ENCODE results near the gene POT1. TPM values are rescaled to one million over a fixed set of nuclear protein-coding genes. Genes with fewer than 3 reads are reported as not detected.

Gene POT1
- total and polyA plus RNA-seq, 12 donors: 5.1 to 24.7 (median 15.5) TPM

DNA sequence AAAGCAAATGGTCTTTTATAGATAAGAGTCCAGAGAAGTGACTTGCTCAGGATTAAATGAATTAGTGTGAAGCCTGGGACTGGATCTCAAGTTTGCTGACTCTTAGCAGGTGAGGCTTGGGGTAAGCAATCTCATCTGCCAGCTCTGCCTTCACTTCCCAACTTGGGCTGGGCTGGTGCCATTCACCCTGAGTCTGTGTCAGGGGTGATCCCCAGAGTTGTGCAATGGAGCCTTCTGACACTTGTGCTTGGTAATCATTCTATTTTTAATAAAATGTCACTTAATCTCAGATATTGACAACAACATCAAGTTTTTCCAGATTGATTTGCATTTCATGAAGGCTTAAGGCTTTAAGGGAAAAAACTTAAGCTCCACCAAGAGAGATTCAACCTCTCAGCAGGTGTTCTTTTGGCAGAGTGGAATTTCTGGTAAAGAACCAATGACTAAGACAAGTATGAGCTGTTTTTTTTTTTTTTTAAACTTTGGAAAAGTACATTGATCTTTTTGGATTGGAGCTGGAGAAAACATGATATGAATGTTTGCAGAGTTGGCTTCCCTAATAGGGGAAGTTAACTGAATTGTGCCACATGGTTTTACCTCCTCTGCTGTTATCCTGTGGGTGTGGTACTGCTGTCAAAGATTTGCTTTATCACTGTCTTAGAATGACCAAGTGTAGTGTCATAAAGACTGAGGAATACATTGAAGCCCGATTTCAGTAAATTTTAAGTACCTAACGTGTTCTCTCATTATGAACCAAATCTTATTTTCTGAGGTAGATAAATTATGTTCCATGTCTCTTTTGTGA, 115.4 kb downstream of the POT1 start:
- Histone ChIP-seq H3K27me3 (no peaks in the 10 kb centered on the region), H3K4me3 (no peak overlapping the region), H3K4me1 (no peaks in the 10 kb centered on the region), H3K9me3 (peaks cover 0 to 14% (median 0%) of the 10 kb centered on the region in 11 donors), H3K27ac (no peak overlapping the region), H3K36me3 (no peaks in the 10 kb centered on the region)
- TF ChIP-seq, protein P1, sequence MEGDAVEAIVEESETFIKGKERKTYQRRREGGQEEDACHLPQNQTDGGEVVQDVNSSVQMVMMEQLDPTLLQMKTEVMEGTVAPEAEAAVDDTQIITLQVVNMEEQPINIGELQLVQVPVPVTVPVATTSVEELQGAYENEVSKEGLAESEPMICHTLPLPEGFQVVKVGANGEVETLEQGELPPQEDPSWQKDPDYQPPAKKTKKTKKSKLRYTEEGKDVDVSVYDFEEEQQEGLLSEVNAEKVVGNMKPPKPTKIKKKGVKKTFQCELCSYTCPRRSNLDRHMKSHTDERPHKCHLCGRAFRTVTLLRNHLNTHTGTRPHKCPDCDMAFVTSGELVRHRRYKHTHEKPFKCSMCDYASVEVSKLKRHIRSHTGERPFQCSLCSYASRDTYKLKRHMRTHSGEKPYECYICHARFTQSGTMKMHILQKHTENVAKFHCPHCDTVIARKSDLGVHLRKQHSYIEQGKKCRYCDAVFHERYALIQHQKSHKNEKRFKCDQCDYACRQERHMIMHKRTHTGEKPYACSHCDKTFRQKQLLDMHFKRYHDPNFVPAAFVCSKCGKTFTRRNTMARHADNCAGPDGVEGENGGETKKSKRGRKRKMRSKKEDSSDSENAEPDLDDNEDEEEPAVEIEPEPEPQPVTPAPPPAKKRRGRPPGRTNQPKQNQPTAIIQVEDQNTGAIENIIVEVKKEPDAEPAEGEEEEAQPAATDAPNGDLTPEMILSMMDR (IDR thresholded peaks at IDR 0.05): no peak
- DNase-seq (no peak), ATAC-seq (no peak)
- intact Hi-C loops (cut with DNase I): no loop called here
- 87 to 91% methylated on average over 2 of the region's 2 CpGs for WGBS, 2 donors

DNA sequence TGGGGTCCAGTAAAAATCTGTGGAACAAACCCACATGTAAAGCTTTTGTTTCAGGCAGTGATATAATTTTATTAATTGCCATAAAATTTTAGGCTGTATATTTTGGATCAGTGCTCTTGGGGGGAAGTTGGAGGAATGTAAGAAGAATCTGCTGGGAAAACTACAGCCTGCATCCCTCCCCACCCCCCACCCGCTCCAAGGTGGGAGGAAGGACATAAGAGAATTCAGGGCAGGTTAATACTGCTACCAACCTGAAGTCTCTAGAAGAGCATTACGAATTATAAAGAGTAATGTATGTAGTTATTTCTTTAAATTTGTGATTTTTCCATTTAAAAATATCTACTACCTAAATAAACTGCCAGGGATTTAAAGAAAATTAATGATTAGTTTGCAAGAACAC, 116.9 kb downstream of the POT1 start:
- DNase-seq (no peak), ATAC-seq (no peak)
- Histone ChIP-seq H3K9me3 (peaks cover 0 to 5% (median 0%) of the 10 kb centered on the region in 11 donors), H3K4me1 (no peaks in the 10 kb centered on the region), H3K27ac (no peak overlapping the region), H3K36me3 (no peaks in the 10 kb centered on the region), H3K4me3 (no peak overlapping the region), H3K27me3 (no peaks in the 10 kb centered on the region)
- TF ChIP-seq, protein P1 (IDR thresholded peaks at IDR 0.05): no peak
- WGBS, 2 donors: 83 to 93% methylated on average over 2 of the region's 2 CpGs
- intact Hi-C loops (cut with DNase I): no loop called here

DNA sequence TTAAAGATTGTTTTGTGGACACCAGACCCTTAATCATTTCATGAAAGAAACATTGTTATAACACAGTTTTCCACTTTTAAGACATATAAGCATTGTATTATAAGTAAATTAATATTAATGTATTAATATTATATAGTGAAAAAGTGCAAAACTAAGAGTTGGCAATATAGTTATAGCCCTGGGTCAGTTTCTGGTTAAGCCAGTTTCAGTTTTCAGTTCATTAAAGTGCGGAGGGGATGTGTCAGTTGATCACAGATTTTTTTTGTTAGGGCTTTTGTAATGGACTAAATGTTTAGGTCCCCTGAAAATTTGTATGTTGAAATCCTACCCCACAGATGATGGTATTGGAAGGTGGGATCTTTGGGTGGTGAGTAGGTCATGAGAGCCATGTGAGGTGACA, 118.3 kb downstream of the POT1 start:
- Histone ChIP-seq H3K27me3 (no peaks in the 10 kb centered on the region), H3K4me1 (no peaks in the 10 kb centered on the region), H3K36me3 (no peaks in the 10 kb centered on the region), H3K9me3 (no peaks in the 10 kb centered on the region), H3K4me3 (no peak overlapping the region), H3K27ac (no peak overlapping the region)
- intact Hi-C loops (cut with DNase I): loop anchor here in 1 of 10 donors (2.0 kb wide), 1 partner anchor 25 kb away; no protein-coding TSS in a partner anchor
- TF ChIP-seq, protein P1 (IDR thresholded peaks at IDR 0.05): no peak
- 93 to 100% methylated on average over 1 of the region's 1 CpG for WGBS, 2 donors
- DNase-seq (no peak), ATAC-seq (no peak)

DNA sequence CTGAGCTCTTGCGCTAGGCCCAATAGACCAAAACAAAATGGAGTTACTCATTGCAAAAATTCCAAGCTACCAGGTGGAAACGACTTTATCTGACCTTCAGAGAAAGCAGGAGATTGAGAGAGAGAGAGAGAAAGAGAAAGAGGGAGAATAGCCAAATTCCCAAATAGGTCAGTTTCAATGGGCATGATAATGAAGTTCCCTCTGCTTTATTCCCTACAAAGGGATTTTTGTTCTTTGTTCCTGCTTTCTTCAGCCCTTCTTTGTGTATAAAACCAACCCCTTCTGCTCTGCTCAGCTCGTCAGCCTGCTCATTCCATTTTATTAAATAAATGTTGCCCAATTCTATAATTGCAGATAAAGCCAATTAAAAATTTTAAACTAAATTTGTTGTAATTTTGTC, 119.0 kb downstream of the POT1 start:
- H3K27me3 ChIP-seq: no peaks in the 10 kb centered on the region
- TF ChIP-seq, protein P1 (IDR thresholded peaks at IDR 0.05): no peak

More for the DNA sequence above, 119.0 kb downstream of the POT1 start:
- 62 to 72% methylated on average over 3 of the region's 3 CpGs for WGBS, 2 donors
- Histone ChIP-seq H3K4me1 (no peaks in the 10 kb centered on the region), H3K27ac (no peak overlapping the region), H3K4me3 (no peak overlapping the region), H3K36me3 (no peaks in the 10 kb centered on the region), H3K9me3 (no peaks in the 10 kb centered on the region)
- intact Hi-C loops (cut with DNase I): loop anchor here in 1 of 10 donors (2.0 kb wide), 1 partner anchor 26 kb away; no protein-coding TSS in a partner anchor
- no peak for ATAC-seq
- no peak for DNase-seq
